Brain microvascular endothelial cell (primary cell): ENCODE results near the gene BTBD17.

Experiments
- DNase-seq: peaks from one replicate; pipeline ENCODE4 v3.0.0-alpha.2; 2020
- H3K27ac ChIP-seq: fragments of 250-450 bp; sonication (Bioruptor Pico); 2 replicates; pipeline ENCODE4 v1.5.1; 2020; ENCODE audit warnings: mild to moderate bottlenecking, moderate library complexity
- H3K27me3 ChIP-seq: fragments of 250-450 bp; sonication (Bioruptor Pico); replicated peaks from 2 replicates; pipeline ENCODE4 v1.5.1; 2020; ENCODE audit warnings: mild to moderate bottlenecking
- H3K36me3 ChIP-seq: fragments of 250-450 bp; sonication (Bioruptor Pico); replicated peaks from 2 replicates; pipeline ENCODE4 v1.5.1; 2020; ENCODE audit warnings: mild to moderate bottlenecking
- H3K4me3 ChIP-seq: 2 replicates; pipeline ENCODE4 v1.5.1; 2011; ENCODE audit warnings: low read depth, mild to moderate bottlenecking, control low read depth, low read length, moderate library complexity
- in situ Hi-C: cut with HindIII; loops from 2 replicates; pipeline ENCODE4 v1.10.0; 2017; ENCODE audit warnings: low sequenced_read_pairs, low pct_ligation_motif_present
- TF ChIP-seq, protein P1 (sequence below): IDR thresholded peaks from 2 replicates; pipeline ENCODE4 v1.5.1; 2011; ENCODE audit warnings: low read depth, mild to moderate bottlenecking, moderate library complexity, low read length, control low read depth, inconsistent platforms; ENCODE audit errors: missing control alignments

Gene BTBD17

GRCh38 chr17:74359916-74360315 is 1.8 kb downstream of the BTBD17 start:
- no peak overlapping the region for H3K4me3 ChIP-seq

GRCh38 chr17:74358697-74359096 is 3.0 kb downstream of the BTBD17 start:
- H3K4me3 ChIP-seq, result no peak overlapping the region
- H3K36me3 ChIP-seq, result no peaks in the 10 kb centered on the region
- H3K27ac ChIP-seq, result no peak overlapping the region
- peaks cover 25% of the 10 kb centered on the region for H3K27me3 ChIP-seq
- no peak for DNase-seq
- TF ChIP-seq, protein P1, sequence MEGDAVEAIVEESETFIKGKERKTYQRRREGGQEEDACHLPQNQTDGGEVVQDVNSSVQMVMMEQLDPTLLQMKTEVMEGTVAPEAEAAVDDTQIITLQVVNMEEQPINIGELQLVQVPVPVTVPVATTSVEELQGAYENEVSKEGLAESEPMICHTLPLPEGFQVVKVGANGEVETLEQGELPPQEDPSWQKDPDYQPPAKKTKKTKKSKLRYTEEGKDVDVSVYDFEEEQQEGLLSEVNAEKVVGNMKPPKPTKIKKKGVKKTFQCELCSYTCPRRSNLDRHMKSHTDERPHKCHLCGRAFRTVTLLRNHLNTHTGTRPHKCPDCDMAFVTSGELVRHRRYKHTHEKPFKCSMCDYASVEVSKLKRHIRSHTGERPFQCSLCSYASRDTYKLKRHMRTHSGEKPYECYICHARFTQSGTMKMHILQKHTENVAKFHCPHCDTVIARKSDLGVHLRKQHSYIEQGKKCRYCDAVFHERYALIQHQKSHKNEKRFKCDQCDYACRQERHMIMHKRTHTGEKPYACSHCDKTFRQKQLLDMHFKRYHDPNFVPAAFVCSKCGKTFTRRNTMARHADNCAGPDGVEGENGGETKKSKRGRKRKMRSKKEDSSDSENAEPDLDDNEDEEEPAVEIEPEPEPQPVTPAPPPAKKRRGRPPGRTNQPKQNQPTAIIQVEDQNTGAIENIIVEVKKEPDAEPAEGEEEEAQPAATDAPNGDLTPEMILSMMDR, result no peak
- in situ Hi-C loops, result no loop called here

More at GRCh38 chr17:74359916-74360315, 1.8 kb downstream of the BTBD17 start:
- TF ChIP-seq, protein P1, result no peak
- in situ Hi-C loops, result no loop called here
- DNase-seq, result no peak
- Histone ChIP-seq H3K36me3 (no peaks in the 10 kb centered on the region), H3K27me3 (peaks cover 21% of the 10 kb centered on the region), H3K27ac (no peak overlapping the region)

DNA sequence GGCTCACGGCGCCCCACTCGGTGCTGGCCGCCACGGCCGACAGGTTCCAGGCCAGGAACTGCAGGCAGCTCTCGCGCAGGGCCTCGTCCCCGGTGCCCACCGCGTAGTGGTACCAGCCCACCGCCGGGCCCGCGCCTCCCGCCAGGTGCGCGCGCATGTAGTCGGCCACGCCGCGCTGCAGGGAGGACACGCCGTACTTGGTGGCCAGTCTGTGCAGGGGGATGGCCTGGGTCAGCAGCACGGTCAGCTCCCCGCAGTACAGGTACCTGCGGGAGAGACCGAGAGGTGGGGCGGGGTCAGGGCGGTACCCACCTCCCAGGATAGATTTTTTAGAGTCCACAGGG is 4.2 kb downstream of the BTBD17 start:
- Histone ChIP-seq H3K27me3 (peaks cover 28% of the 10 kb centered on the region), H3K4me3 (no peak overlapping the region), H3K27ac (no peak overlapping the region), H3K36me3 (no peaks in the 10 kb centered on the region)
- TF ChIP-seq, protein P1, result no peak
- no peak for DNase-seq
- in situ Hi-C loops, result no loop called here

GRCh38 chr17:74356646-74357465 is 4.8 kb downstream of the BTBD17 start:
- Histone ChIP-seq H3K4me3 (no peak overlapping the region), H3K36me3 (no peaks in the 10 kb centered on the region), H3K27me3 (peaks cover 34% of the 10 kb centered on the region), H3K27ac (no peak overlapping the region)
- in situ Hi-C loops, result no loop called here
- no peak for DNase-seq
- TF ChIP-seq, protein P1, result no peak

GRCh38 chr17:74355065-74355464 is 6.6 kb downstream of the BTBD17 start:
- TF ChIP-seq, protein P1, result no peak
- no peak overlapping the region for H3K27ac ChIP-seq
- H3K27me3 ChIP-seq, result peaks cover 39% of the 10 kb centered on the region
- DNase-seq, result no peak
- no peaks in the 10 kb centered on the region for H3K36me3 ChIP-seq
- in situ Hi-C loops, result no loop called here
- no peak overlapping the region for H3K4me3 ChIP-seq

- Histone ChIP-seq H3K27ac (no peak overlapping the region), H3K4me3 (no peak overlapping the region), H3K27me3 (peaks cover 39% of the 10 kb centered on the region), H3K36me3 (no peaks in the 10 kb centered on the region)
- TF ChIP-seq, protein P1, result no peak
- in situ Hi-C loops, result no loop called here
- no peak for DNase-seq
These were observed 7.1 kb downstream of the BTBD17 start for GRCh38 chr17:74354561-74354960.
